ENCODE results near the gene CRMP1. TPM values are rescaled to one million over a fixed set of nuclear protein-coding genes. Genes with fewer than 3 reads are reported as not detected.
"Not testable (repeated sequence)": the region's sequence is repeated elsewhere in the genome, so short reads cannot be mapped to it uniquely, and the experiment has no call there.

CRMP1 gene
- total and polyA plus RNA-seq, 2 donors (not counting 3 experiments of a cell fraction or from before 2014, with no cell fraction given): 0.06 TPM; not detected in 1

DNA sequence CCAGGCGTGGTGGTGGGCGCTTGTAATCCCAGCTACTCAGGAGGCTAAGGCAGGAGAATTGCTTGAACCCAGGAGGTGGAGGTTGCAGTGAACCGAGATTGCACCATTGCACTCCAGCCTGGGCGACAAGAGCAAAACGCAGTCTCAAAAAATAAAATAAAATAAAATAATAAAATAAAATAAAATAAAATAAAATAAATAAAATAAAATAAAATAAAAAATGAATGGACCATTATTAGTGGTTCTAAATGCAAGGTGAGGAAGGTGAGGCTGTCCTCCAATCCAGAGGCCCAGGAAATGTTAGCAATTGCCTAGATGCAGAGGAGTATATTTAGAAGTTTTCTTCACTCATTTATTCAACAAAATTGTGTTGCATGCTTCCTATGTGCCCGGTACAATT is 55.4 kb downstream of the CRMP1 start:
- FAIRE-seq; H3K79me2 ChIP-seq (ENCODE audit: control insufficient read depth, insufficient read depth, low read length); H3K36me3 ChIP-seq (ENCODE audit: control insufficient read depth in 2 of 2, extremely low read depth in 1 of 2, insufficient read depth in 2 of 2, low read length in 2 of 2); H3K27ac ChIP-seq (ENCODE audit: insufficient read depth, low read depth, low read length); H3K4me1 ChIP-seq (ENCODE audit: control insufficient read depth, extremely low read depth, insufficient read depth, low read length); H4K20me1 ChIP-seq (replicated peaks; ENCODE audit: control insufficient read depth, extremely low read depth, insufficient read depth, low read length); H3K9me1 ChIP-seq (replicated peaks; ENCODE audit: control insufficient read depth, extremely low read depth, insufficient read depth, low read length); H3K9ac ChIP-seq (replicated peaks; ENCODE audit: extremely low read depth, insufficient read depth, low read length); POLR2A ChIA-PET; intact Hi-C loops (cut with micrococcal nuclease); dilution Hi-C loops (cut with MboI; ENCODE audit: extremely low pct_ligation_motif_present, low sequenced_read_pairs); CTCF ChIA-PET; BruUV-seq (replicated peaks); H3K27me3 ChIP-seq (ENCODE audit: control insufficient read depth in 2 of 2, insufficient read depth in 2 of 2, low read length in 2 of 2); H3K4me3 ChIP-seq (replicated peaks in 1 of 3; ENCODE audit: insufficient read depth in 1 of 3, low read depth in 1 of 3, low read length in 3 of 3); DNase-seq (ENCODE audit: low read depth, low spot score); H3K4me2 ChIP-seq (ENCODE audit: insufficient read depth, low read length); H2AFZ ChIP-seq (ENCODE audit: low read depth, low read length); H3K9me3 ChIP-seq (replicated peaks; ENCODE audit: control insufficient read depth, insufficient read depth, low read length): not testable (repeated sequence)

DNA sequence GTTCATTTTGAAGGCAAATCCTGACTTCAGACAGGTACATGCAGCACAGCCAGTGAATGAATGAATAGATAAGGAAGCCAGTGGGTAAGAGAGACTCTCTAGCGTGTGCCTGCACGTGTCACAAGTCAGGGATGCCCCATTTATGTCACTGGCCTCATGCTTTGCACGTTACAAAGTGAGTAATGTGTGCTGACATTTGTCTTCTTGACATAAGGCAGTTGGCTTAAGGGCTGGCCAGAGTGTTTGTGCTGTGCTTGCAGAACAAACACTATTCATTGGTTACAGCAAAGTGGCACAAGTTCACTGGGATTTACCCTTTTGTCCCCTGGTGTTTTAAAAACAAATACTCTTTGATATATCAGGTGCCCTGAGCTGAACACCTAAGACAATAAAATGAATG is 55.9 kb downstream of the CRMP1 start:
- Histone ChIP-seq H4K20me1 (replicated peaks; ENCODE audit: control insufficient read depth, extremely low read depth, insufficient read depth, low read length) (no peaks in the 10 kb centered on the region), H3K27ac (ENCODE audit: insufficient read depth, low read depth, low read length) (no peak overlapping the region), H3K9me3 (replicated peaks; ENCODE audit: control insufficient read depth, insufficient read depth, low read length) (no peaks in the 10 kb centered on the region), H3K4me1 (ENCODE audit: control insufficient read depth, extremely low read depth, insufficient read depth, low read length) (no peaks in the 10 kb centered on the region), H3K9me1 (replicated peaks; ENCODE audit: control insufficient read depth, extremely low read depth, insufficient read depth, low read length) (no peaks in the 10 kb centered on the region), H3K4me3 (replicated peaks in 1 of 3; ENCODE audit: insufficient read depth in 1 of 3, low read depth in 1 of 3, low read length in 3 of 3) (no peak overlapping the region), H3K36me3 (ENCODE audit: control insufficient read depth in 2 of 2, extremely low read depth in 1 of 2, insufficient read depth in 2 of 2, low read length in 2 of 2) (no peaks in the 10 kb centered on the region), H2AFZ (ENCODE audit: low read depth, low read length) (no peak overlapping the region), H3K9ac (replicated peaks; ENCODE audit: extremely low read depth, insufficient read depth, low read length) (no peak overlapping the region), H3K27me3 (ENCODE audit: control insufficient read depth in 2 of 2, insufficient read depth in 2 of 2, low read length in 2 of 2) (no peaks in the 10 kb centered on the region), H3K4me2 (ENCODE audit: insufficient read depth, low read length) (no peak overlapping the region), H3K79me2 (ENCODE audit: control insufficient read depth, insufficient read depth, low read length) (no peaks in the 10 kb centered on the region)
- BruUV-seq (replicated peaks): no TSS peak
- no peak for TF ChIP-seq GATA2 (IDR thresholded peaks at IDR 0.05; ENCODE audit: insufficient read depth, insufficient read length, low read depth, low read length)
- TF ChIP-seq MYC (IDR thresholded peaks at IDR 0.05; ENCODE audit: low read depth, low read length): no peak
- TF ChIP-seq EZH2 (IDR thresholded peaks at IDR 0.05; ENCODE audit: borderline replicate concordance, low read depth, low read length, severe bottlenecking): no peak
- no peak for TF ChIP-seq POLR2AphosphoS5 (IDR thresholded peaks at IDR 0.05; ENCODE audit: insufficient read depth, low read depth, low read length)
- TF ChIP-seq, protein P1, sequence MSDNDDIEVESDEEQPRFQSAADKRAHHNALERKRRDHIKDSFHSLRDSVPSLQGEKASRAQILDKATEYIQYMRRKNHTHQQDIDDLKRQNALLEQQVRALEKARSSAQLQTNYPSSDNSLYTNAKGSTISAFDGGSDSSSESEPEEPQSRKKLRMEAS (IDR thresholded peaks at IDR 0.05; ENCODE audit: insufficient read depth, insufficient read length): no peak
- TF ChIP-seq JUN (IDR thresholded peaks at IDR 0.05; ENCODE audit: borderline replicate concordance, insufficient read depth, insufficient read length, low read depth): no peak
- intact Hi-C loops (cut with micrococcal nuclease) (no loop called here), dilution Hi-C loops (cut with MboI; ENCODE audit: extremely low pct_ligation_motif_present, low sequenced_read_pairs) (no loop called here)
- FAIRE-seq (no peak), DNase-seq (ENCODE audit: low read depth, low spot score) (no peak)
- ChIA-PET CTCF (no interaction called here), POLR2A (no interaction called here)
